Effector CD8-positive, alpha-beta T cell (primary cell): ENCODE results near the gene KCNMB2.

Source experiments
- DNase-seq: peaks from one replicate; lab custom pipeline; 2025; lab: John Stamatoyannopoulos, UW

Gene KCNMB2

DNA sequence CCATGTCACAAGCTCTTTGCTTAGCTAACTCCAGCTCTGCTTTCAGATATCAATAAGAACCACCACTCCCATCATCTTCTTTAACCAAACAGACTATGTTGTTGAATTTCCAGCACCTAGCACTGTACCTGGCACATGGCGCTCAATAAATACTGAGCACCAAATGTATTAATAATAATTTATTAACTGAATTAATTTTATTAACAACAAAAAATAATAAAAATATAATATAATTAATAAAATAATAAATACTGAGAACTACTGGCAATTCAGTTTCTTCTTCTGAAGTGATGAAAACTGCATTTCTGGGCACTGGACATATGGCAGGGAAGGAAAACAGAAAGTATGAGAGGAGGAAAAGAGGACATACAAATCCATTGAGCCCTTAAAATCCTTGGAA is 271.5 kb downstream of the KCNMB2 start:
- DNase-seq, result no peak

DNA sequence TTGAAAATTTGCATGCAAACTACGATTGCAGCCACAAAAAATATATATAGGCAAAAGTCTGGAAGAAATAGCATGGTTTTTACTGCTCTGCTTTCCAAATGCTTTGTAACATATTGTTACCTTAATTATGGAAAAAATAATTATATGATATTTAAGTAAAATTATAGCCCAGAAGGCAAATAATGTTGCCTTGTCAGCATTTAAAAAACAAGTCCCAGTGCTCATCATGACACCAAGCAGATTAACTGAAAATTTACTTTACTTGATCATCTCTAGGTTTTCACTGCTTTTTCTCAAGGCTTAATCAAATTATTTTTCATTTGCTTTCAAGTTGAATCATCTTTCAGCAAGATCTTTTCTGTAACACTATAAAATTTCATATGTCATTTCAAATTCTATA is 272.5 kb downstream of the KCNMB2 start:
- DNase-seq, result no peak

DNA sequence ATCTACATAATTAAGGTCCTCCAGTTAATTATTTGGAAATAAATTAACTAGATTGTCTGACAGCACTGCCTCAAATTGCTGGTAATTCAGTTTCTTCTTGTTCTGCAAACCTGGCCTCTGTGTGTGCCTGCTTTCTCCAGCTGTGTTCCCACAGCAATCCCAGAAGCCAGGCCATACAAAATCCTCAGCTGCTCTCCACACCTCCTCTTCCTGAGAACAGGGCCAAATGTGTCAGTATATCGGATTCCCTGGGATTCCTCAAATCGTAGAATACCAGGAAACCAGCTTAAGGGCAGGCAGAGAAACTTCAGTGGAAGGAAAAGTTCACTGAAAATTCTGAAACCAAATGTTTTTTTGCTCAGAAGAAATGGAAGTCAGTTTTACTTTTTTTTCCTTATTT is 273.9 kb downstream of the KCNMB2 start:
- DNase-seq, result no peak

DNA sequence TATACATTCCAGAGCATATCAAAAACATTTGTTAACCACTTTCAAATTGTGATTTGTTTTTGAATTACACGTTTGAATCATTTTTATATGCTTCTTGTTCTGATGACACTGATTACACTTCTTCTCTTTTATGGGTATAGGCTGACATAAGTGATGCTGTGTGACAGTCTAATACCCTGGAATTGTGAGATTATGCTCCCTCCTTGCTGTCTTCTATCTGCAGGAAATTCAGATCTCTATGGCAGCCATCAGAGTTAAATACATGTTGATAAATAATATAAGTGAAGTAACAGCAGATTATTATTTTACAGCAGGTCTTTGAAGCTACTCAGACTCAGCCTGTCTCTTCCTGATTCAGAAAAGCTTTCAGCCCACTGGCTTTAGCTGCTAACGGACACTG is 286.5 kb downstream of the KCNMB2 start:
- DNase-seq, result no peak

DNA sequence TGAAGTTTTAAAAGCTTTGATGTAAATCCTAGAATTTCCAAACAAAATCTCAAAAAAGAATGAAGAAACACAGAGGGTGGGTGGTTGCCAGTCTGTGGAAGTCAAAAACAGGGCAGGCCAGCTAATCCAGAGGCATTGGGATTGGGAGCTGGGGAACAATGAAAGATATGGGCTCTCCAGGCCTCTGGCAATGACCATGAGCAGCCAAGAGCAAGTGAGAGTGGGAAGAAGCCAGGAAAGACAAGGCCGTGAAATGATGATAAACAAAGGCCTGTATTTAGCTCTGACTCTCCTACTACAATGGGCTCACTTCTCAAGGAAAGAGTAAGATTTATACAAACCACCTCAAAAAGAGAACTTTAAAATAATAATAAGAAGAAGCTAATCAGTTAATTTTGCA is 286.9 kb downstream of the KCNMB2 start:
- no peak for DNase-seq

DNA sequence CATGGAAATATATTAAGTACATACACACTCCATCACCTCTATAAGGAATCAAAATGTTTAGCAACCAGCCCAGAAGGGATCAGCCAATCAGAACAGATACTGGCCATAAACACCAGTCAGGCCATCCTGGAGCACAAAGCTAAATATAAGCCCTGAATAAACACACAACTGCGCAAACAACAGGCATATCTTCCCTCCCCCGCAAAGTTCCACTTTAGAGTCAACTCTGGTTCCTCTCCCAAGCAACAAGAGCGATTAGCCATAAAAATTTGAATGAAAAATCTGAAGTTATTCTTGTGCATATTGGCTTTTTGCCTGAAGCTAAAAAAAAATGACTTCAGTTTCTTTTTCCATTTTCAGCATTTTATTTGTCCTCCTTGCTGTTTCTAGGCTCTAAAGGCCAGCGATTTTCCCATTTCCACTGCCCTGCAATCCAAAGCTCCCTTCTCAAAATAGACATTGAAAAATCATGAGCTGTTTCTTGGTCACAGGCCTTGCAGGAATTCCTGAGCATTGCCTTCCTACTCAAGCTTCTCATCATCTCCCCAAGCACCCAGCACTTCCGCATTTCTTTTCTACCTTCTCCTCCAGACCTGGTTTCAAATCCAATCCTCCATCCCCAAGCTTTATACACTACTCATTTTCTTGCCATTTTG is 287.5 kb downstream of the KCNMB2 start:
- DNase-seq, result no peak

DNA sequence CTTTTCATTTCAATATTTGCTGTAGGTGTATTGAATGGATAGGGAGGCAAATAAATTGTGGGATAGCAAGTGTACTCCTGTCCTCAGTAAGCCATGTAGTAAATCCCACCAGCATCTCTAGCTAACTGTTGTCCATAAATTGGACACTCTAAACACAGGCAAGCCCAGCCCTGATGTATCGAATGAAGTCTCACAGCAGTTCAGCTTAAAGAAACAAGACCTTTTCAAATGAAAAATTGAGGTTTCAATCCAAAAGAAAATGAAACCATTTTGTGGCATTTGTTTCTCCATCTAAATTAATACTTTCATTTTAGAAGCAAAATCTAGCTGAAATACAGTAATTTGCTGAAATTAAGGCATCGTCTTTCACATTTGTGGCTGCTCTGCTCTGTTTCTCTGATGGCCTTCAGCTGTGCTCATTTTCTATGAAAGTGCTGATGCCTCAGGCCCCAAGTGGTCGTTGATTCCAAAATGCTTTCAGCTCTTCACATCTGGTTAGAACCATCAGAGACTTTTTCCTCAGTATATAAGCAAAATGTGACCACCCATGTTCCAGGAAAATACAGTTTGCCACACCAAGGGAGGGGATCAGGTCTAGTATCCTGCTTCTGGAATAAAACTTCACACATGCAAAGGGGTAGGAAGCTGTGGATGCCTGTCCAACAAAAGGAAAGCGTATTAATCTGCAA is 290.3 kb downstream of the KCNMB2 start:
- DNase-seq, result no peak

DNA sequence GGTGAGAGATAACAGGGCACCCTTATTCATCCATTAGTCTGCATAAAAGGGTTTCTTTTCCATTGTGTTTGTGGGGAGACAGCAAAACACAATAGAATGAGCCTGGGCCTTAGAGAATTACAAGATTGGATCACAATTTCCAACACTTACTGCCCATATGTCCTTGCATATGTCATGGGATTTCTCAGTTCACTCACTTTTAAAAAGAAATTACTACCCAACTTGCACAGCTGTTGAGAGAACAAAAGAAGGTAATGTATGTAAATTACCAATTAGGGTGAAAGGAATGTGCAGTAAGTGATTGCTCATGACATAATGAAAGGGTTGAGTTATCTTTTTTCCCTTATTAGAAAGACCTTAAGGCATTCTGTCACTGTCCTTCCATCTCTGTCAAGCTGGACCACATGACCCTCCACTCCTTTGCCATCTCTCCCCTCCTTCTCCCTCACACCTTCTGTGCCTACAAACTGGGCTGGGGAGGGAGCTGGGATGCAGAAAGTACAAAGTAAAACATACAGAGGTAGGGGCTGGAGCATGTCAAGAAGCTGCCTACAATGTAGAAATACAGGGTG is 291.1 kb downstream of the KCNMB2 start:
- DNase-seq, result no peak

DNA sequence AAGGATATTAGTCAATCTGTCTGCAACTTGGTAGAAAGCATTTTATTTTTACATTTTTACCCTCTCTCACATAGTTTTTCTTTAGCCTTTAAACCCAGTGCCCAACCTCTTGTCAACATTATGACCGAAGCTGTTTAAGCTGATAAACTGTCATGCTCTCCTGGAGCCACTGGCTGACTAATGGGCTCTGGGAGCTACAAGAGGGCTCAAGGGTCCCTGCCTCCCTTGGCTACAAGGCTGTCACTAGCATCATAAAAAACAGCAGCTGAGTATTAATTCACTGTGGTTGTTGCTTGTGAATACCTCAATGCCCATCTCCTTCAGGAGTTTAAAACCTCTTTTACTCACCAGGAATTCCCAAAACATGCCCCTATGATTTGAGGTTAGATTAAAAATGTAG is 297.5 kb downstream of the KCNMB2 start:
- no peak for DNase-seq

DNA sequence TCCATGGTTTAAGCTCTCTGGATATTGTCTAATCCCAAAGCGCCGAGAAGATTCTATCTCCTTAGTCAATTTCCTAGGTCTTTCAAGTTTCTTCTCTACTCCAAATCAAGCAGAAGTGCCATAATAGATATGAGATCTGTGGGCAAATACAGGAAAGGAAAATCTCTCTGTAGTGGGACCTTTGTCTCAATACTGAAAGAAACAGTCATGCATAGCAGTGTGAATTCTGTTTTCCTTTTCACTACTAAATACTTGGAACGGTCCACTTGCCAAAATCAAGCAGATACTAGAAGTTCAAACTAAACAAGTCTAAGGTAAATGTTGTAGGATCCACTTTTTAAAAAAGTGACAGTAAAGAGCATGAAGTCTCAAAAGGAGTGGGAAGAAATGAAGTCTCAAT is 298.8 kb downstream of the KCNMB2 start:
- no peak for DNase-seq

DNA sequence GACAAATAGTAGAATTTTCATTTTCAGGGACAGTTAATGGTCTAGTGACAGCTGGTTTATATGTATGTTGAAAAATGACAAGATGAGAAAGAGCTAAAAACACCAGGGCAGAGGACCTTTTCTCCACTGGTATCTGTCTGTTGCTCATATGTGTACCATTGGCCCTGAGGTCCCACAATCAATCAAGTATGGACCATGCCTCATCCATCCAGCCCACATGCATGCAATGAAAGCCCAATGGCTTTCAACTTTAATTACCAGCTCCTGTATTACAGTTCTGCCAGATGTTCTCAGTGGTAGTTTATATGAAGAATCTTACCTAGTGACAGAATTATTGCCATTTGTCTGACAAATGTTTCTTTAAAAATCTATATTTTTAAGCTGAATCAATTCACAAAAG is 301.3 kb downstream of the KCNMB2 start:
- DNase-seq, result no peak

DNA sequence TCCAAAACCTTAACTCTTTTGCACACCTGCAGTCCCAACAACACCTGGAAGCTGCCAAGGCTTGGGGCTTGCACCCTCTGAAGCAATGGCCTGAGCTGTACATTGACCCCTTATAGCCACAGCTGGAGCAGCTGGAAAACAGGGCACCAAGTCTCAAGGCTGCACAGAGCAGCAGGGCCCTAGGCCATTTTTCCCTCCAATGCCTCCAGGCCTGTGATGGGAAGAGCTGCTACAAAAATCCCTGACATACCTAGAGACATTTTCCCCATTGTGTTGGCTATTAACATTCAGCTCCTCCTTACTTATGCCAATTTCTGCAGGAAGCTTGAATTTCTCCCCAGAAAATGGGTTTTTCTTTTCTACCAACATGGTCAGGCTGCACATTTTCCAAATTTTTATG is 304.4 kb downstream of the KCNMB2 start:
- DNase-seq, result no peak

DNA sequence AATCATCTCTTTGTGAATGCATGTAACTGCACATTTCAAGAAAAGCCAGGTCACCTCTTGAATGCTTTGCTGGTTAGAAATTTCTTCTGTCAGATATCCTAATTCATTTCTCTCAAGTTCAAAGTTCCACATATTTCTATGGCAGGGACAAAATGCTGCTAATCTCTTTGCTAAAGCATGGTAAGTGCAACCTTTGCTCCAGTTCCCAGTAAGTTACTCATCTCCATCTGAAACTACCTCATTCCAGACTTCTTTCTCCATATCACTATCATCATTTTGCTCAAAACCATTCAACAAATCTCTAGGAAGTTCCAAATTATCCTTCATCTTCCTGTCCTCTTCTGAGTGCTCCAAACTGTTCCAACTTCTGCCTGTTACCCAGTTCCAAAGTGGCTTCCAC is 304.8 kb downstream of the KCNMB2 start:
- DNase-seq, result no peak

DNA sequence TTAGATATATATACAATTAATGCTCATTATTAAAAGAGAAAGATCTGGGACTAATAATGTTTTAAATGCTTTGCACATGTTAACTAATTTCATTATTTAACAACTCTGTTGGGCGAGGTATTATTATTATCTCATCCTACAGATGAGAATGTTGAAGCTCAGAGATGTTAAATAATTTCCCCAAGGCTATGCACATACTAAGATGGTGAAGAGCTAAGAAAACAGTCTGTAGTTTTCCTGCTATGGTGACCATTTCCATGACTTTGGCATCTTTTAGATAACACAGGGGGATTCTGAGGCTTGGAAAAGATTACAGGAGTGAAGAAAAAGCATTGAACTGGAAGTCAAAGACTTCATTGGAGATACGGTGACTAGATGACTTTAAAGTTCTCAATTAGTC is 308.7 kb downstream of the KCNMB2 start:
- DNase-seq, result no peak

DNA sequence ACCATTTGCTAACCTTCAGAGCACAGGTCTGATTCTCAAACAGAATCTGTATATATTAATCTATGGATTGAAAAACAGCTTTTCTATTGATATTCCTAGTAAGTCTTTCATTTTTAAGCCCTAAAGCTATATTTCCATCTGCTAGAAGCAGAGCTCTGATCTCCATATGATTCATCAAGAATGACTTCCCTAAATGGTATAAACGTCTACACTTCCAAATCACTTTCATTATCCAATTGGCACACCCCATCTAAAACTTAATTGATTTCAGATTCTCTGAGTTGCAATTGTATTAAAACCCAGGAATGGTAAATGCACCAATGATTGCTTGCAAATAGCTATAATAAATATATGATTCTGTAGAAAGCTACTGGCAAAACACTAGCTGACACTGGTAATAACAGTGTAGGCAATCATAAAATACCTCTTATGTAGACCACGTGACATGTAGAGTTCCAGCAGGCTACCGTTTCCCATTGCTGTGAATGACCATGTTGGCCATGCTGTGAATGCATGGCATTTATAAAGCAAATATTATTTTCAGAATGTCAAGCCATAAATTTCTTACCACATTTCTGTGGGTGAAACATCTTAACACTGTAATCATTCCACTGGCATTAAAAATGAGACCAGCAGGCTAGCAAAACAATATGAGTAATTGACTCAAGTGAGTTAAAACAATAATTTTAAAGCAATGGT is 309.3 kb downstream of the KCNMB2 start:
- DNase-seq, result no peak

DNA sequence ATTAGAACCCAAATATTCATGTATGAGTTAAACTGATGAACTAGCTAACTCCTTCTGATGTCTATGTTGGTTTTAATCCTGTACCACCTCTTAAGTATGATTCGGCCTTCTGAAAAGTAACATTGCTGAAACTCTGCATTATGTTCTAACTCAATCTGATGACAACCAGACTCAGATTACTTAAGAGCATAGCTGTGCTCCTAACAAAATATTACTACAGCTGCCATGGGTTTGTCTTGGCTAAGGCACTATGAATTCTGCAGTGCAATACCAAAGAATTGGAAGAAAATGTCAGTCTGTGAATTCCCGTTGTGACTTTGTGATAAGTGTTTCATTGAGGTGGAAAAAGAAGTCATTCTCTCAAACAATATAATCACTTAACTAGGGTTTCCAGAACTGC is 311.0 kb downstream of the KCNMB2 start:
- no peak for DNase-seq

DNA sequence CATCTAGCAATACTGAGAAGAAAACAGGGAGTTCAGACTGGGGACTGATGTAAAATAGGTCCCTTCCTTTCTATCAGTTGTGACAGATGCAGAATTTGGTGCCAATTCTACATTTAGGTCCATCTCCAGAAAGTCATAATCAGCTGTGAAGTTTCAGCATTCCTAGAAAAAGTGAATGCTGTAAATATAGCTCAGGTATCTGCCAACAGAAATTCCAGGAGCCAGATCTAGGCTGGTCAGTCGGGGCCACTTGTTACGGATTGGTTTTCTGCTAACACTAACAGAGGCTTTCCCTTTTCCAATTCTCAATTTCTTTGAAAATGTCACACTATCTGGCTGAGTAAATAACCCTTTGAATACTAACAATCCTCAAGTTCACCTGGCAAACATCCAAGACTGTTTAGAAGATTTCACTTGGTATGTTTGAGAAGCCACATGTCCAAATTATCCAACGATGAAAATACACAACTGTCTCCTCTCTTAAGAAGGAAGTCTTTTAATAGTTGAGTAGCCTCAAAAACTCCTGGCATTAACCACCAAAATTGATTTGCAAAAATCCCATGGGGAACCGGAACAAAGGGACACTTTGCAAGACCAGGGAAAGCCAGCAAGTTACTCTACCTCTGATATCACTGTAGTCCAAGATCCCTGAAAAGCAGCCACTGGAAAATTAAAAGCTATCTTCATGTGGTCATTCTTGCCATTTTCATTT is 313.1 kb downstream of the KCNMB2 start:
- DNase-seq, result no peak

DNA sequence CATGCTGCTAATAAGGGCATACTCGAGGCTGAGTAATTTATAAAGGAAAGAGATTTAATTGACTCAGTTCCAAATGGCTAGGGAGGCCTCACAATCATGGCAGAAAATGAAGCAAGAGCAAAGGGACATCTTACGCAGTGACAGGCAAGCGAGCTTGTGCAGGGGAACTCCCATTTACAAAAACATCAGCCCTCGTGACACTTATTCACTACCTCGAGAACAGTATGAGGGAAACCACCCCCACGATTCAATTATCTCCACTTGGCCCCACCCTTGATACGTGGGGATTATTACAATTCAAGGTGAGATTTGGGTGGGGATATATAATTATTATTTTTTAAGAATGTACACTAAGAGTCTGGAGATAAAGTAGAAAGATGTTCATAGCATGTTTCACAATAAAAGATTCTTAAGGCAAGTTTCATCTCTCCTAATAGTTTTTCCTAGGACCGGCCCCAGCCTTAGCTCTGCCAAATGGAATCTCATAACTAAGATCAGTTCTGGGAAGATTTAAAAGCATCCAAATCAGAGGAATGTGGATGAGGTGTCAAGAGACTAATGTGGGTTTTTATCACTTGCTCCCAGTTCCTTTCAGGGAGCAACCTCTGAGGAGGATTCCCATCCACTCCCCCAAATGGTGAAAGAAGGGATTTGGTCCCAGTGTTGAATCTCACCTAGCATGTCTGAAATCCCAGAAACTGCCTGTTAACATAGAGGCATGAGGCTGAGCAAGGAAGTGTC is 314.4 kb downstream of the KCNMB2 start:
- no peak for DNase-seq

DNA sequence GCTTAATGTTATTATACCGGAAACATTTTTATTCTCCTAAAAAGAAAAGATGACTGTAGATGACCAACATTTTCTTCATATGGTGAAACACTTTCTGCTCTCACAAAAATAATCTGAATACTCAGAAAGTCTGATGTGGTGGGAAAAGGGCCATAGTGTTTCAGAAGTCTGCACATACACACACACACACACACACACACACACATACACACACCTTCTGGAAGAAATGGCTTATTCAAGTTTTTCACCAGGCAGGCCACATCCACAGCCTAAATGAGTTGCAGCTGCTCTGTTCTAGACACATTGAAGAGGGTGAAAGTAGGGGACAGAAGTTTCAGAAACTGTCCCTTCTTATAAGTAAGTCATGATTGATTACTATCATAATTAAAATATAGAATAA is 315.3 kb downstream of the KCNMB2 start:
- no peak for DNase-seq

DNA sequence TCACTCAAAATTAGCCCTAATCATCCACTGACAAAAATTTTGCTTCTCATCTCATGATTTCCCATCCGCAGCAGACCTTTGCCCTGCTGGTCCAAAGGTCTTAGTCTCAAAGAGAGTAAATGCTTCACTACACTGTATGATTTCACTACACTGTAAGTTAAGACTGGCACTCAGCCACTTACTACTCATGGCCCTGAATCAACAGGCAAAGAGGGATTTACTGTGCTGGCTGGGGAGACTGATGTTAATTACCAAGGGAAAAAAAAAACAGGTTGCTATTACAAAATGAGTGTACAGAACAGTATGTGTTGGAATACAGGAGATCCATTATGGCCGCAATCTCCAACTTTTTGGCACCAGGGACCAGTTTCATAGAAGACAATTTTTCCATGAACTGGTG is 320.6 kb downstream of the KCNMB2 start:
- DNase-seq, result no peak

DNA sequence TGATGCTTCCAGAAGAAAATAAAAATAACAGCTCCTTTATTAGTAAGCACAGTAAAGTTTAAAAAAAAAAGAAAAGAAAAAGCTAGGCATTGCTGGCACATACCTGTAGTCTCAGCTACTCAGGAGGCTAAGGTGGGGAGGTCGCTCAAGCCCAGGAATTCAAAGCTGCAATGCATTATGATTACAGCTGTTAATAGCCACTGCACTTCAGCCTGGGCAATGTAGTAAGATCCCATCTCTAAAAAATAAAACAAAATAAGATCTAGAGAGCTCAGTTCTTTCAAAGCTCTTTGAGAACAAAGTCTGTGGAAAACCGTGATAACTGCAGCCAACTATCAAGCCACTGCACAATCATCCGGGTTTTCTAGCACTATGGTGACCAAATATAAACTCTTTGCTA is 323.1 kb downstream of the KCNMB2 start:
- DNase-seq, result no peak
